Measurements from ENCODE around the gene CD80. TPM values are rescaled to one million over a fixed set of nuclear protein-coding genes. Genes with fewer than 3 reads are reported as not detected.

Gene CD80
- total RNA-seq, 2 experiments from 2014 or later, result 0.17 to 0.41 TPM

DNA sequence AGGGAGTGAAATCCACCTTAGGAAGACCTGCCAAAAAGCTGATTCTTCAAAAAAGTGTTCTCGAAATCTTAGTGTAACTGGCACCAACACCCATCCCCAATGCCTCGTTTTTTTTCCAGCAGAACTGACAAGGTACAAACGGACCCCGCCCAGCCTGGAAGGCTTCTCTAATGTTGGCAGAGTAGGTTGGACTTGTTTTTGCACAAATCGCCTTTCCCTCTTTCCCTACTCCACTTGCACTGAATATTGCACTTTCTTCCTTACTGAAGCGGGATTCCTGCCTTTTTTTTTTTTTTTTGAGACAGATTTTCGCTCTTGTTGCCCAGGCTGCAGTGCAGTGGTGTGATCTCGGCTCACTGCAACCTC is 61.6 kb downstream of the CD80 start:
- Mint-ChIP-seq H3K9me3 (no peaks in the 10 kb centered on the region), H3K27ac (peak overlapping the region; percentile 99), H3K4me1 (ENCODE audit: low read depth) (peaks cover 42% of the 10 kb centered on the region), H3K4me3 (peak overlapping the region; percentile 99), H3K36me3 (ENCODE audit: low read depth) (peaks cover 32% of the 10 kb centered on the region), H3K27me3 (no peaks in the 10 kb centered on the region)
- ChIA-PET CTCF (interaction anchor here (0.9 to 1.5 kb wide), 4 partner anchors 28 to 50 kb away, joined by 3 to 7 read pairs (median 4); partner anchors contain the start of genes POGLUT1 and TMEM39A), POLR2A (interaction anchor here (0.6 to 3.3 kb wide), 23 partner anchors 9 to 1098 kb away, joined by 3 to 85 read pairs (median 5); partner anchors contain the start of genes ARHGAP31, B4GALT4, COX17 and GSK3B)
- TF ChIP-seq, protein P1, sequence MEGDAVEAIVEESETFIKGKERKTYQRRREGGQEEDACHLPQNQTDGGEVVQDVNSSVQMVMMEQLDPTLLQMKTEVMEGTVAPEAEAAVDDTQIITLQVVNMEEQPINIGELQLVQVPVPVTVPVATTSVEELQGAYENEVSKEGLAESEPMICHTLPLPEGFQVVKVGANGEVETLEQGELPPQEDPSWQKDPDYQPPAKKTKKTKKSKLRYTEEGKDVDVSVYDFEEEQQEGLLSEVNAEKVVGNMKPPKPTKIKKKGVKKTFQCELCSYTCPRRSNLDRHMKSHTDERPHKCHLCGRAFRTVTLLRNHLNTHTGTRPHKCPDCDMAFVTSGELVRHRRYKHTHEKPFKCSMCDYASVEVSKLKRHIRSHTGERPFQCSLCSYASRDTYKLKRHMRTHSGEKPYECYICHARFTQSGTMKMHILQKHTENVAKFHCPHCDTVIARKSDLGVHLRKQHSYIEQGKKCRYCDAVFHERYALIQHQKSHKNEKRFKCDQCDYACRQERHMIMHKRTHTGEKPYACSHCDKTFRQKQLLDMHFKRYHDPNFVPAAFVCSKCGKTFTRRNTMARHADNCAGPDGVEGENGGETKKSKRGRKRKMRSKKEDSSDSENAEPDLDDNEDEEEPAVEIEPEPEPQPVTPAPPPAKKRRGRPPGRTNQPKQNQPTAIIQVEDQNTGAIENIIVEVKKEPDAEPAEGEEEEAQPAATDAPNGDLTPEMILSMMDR (IDR thresholded peaks at IDR 0.05), result no peak
- H3K9me3 ChIP-seq (ENCODE audit: control insufficient read depth in 1 of 2, insufficient read depth in 1 of 2, low read length in 2 of 2), result no peaks in the 10 kb centered on the region
- DNase-seq (peak in 3 of 14 experiments; percentile 10 to 23 (median 20)), ATAC-seq (ENCODE audit: poor library complexity) (no peak)
- intact Hi-C loops (cut with DNase I, micrococcal nuclease), result loop anchor here (1.0 to 10.0 kb wide), 8 partner anchors 29 to 1097 kb away; partner anchors contain the start of genes COX17 (in 2 of the 2), GSK3B (in 1 of the 2), LRRC58 (in 1 of the 2) and NDUFB4 (in 1 of the 2)
- peaks cover 3% of the 10 kb centered on the region for H3K36me3 ChIP-seq (ENCODE audit: insufficient read depth, low read length)
- H3K27ac ChIP-seq (ENCODE audit: low read depth in 1 of 2, low read length in 2 of 2), result peak overlapping the region; percentile 90 to 93
- H3K4me1 ChIP-seq (ENCODE audit: insufficient read depth, low read length), result peaks cover 20% of the 10 kb centered on the region
- H3K4me3 ChIP-seq (ENCODE audit: low read length), result peak overlapping the region; percentile 95
- no peaks in the 10 kb centered on the region for H3K27me3 ChIP-seq (ENCODE audit: control insufficient read depth in 1 of 2, insufficient read depth in 2 of 2, low read length in 2 of 2)

DNA sequence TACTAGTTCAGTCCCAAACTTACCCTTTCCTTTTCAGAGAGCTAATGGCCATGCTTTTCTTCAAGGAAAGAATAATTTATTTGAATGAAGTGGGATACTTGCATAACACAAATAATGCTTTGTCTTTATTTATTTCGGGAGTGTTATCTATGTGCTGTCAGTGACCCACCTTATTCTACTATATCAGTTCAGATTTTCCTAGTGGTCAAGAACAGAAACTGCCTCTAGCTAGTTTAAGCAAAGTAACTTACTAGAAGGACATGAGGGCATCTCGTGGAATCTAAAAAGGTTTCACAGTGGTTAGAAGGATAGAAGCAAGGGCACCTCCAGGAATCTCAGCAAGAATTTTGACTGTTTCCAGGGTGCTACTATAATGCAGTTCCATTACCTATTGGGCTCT is 64.8 kb downstream of the CD80 start:
- Mint-ChIP-seq H3K9me3 (no peaks in the 10 kb centered on the region), H3K4me1 (ENCODE audit: low read depth) (peaks cover 19% of the 10 kb centered on the region), H3K27me3 (no peaks in the 10 kb centered on the region), H3K4me3 (peak overlapping the region; percentile 48), H3K27ac (no peak overlapping the region), H3K36me3 (ENCODE audit: low read depth) (peaks cover 41% of the 10 kb centered on the region)
- intact Hi-C loops (cut with DNase I, micrococcal nuclease), result loop anchor here in 1 of 2 experiments (10.0 kb wide), 2 partner anchors 850 to 1100 kb away; partner anchors contain the start of genes LRRC58 and NDUFB4
- TF ChIP-seq, protein P1 (IDR thresholded peaks at IDR 0.05), result no peak
- ChIA-PET POLR2A (no interaction called here), CTCF (interaction anchor here (1.2 to 1.6 kb wide), 2 partner anchors 21 to 25 kb away, joined by 3 to 4 read pairs; no protein-coding TSS in a partner anchor)
- Histone ChIP-seq H3K27ac (ENCODE audit: low read depth in 1 of 2, low read length in 2 of 2) (no peak overlapping the region), H3K27me3 (ENCODE audit: control insufficient read depth in 1 of 2, insufficient read depth in 2 of 2, low read length in 2 of 2) (no peaks in the 10 kb centered on the region), H3K36me3 (ENCODE audit: insufficient read depth, low read length) (peaks cover 15% of the 10 kb centered on the region), H3K4me3 (ENCODE audit: low read length) (no peak overlapping the region), H3K9me3 (ENCODE audit: control insufficient read depth in 1 of 2, insufficient read depth in 1 of 2, low read length in 2 of 2) (no peaks in the 10 kb centered on the region), H3K4me1 (ENCODE audit: insufficient read depth, low read length) (peaks cover 17% of the 10 kb centered on the region)
- DNase-seq (no peak), ATAC-seq (ENCODE audit: poor library complexity) (no peak)

DNA sequence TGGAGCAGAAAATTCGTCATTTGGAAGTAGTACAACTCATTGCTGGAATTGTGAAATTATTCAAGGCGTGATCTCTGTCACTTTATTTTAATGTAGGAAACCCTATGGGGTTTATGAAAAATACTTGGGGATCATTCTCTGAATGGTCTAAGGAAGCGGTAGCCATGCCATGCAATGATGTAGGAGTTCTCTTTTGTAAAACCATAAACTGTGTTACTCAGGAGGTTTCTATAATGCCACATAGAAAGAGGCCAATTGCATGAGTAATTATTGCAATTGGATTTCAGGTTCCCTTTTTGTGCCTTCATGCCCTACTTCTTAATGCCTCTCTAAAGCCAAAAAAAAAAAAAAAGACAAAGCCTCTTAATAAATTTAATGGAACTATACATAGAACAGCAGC is 66.6 kb downstream of the CD80 start:
- H3K27ac Mint-ChIP-seq, result no peak overlapping the region
- Histone ChIP-seq H3K27me3 (ENCODE audit: control insufficient read depth in 1 of 2, insufficient read depth in 2 of 2, low read length in 2 of 2) (no peaks in the 10 kb centered on the region), H3K4me3 (ENCODE audit: low read length) (no peak overlapping the region), H3K36me3 (ENCODE audit: insufficient read depth, low read length) (peaks cover 32% of the 10 kb centered on the region), H3K4me1 (ENCODE audit: insufficient read depth, low read length) (peaks cover 3% of the 10 kb centered on the region), H3K27ac (ENCODE audit: low read depth in 1 of 2, low read length in 2 of 2) (no peak overlapping the region), H3K9me3 (ENCODE audit: control insufficient read depth in 1 of 2, insufficient read depth in 1 of 2, low read length in 2 of 2) (no peaks in the 10 kb centered on the region)
- CTCF ChIA-PET, result no interaction called here
- TF ChIP-seq, protein P1 (IDR thresholded peaks at IDR 0.05), result no peak
- intact Hi-C loops (cut with DNase I, micrococcal nuclease), result loop anchor here in 1 of 2 experiments (10.0 kb wide), 2 partner anchors 852 to 1102 kb away; partner anchors contain the start of genes LRRC58 and NDUFB4
- ATAC-seq (ENCODE audit: poor library complexity) (no peak), DNase-seq (no peak)
- H3K9me3 Mint-ChIP-seq, result no peaks in the 10 kb centered on the region
- H3K36me3 Mint-ChIP-seq (ENCODE audit: low read depth), result peaks cover 49% of the 10 kb centered on the region
- H3K4me1 Mint-ChIP-seq (ENCODE audit: low read depth), result peaks cover 7% of the 10 kb centered on the region
- H3K4me3 Mint-ChIP-seq, result no peak overlapping the region
- no peaks in the 10 kb centered on the region for H3K27me3 Mint-ChIP-seq
- POLR2A ChIA-PET, result no interaction called here

Data from CD4-positive, alpha-beta T cell (primary cell).